ENCODE data around the gene MAP4K4.

The MAP4K4 gene

DNA sequence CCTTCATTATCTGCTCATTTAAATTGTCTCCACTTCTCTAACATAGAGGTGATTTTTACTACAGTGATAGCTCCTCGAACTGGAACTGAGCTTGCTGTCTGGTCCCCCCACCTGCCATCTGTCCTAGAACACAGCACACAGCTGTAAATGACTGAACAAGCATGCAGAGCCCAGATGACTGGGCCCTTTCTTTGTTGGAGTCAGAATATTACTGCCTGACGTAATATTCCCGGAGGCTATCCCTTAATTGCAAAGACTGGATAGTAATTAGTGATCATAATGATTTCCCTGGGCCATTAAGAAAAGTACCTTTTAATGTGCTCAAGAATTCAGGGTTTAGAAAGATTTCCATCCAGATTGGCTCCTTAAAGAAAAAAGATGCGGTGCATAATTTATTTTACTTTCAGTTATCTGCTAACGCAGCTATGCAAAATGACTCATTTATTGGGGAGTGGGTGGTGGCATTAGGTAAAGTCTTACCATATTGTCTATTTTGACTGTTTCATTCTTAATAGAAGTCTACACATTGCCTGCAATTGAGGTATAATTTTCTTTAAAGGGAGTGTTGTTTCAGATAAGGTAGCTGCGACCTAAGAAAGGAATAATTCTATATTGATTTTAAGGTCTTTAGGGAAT, 84.4 kb downstream of the MAP4K4 start:
- FAIRE-seq = no peak
- DNase-seq (ENCODE audit: insufficient read length, low spot score) = no peak

DNA sequence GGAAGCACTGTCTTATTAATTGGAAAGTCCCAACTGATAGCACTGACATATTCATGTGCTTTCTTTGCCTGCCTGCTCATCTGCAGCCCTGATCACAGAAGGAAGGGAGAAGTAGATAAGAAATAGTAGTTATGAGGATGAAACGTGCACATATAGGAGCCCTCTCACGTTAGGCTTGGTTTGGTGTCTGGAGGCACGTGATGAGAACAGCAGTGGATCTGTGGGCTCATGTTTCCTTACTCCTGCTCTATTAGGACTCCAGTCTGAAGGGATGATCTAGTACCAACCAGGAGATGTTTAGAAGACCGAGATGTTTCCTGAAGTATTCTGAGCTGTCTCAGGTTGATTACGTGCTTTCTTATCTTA, 84.9 kb downstream of the MAP4K4 start:
- FAIRE-seq (no peak), DNase-seq (ENCODE audit: insufficient read length, low spot score) (no peak)

GRCh38 chr2:101787097-101787496, 89.6 kb downstream of the MAP4K4 start:
- no peak for FAIRE-seq
- no peak for DNase-seq (ENCODE audit: insufficient read length, low spot score)

- FAIRE-seq (no peak), DNase-seq (ENCODE audit: insufficient read length, low spot score) (no peak)
Measured at GRCh38 chr2:101788565-101788964, 91.1 kb downstream of the MAP4K4 start.

DNA sequence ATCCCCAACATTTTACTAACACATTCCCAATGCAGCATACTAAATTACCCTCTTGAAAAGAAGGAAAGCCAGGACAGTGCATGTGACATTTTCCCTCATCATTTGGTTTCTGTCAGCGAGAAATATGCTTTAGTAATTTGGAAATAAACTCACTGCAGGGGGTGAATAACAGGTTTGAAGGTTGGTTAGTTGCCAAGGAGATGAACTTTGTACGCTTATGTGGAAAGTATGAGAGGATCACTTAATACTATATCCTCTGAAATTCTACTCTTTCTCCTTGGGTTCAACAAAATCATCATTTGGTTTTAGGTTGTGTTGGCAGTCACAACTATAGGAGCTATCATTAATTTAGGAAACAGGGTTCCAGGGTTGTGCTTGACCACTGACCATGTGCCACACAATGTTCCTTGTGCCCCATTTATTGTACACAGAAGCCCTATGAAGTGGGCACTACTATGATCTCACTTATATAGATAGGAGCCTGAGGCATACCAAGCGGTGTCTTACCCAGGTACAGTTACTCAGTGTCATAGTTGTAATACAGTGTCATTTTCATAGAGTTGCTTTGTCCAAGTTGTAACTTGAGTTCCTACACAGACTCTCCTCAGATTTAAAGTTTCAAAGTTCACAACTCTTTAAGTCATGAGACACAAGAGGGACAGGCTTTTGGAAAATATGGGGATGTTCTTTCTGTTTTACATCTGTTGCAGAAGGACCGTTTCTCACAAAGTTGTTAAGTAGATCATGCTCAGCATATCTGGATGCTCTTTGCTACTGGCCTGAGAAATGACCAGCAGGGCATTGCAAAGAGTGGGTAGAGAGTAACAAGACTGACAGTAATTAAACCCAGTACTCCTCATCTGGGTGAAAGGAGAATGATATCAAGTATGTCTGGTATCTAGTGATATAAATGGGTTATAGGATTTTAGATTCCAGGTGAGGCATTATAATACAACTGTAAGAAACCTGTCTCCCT, 91.8 kb downstream of the MAP4K4 start:
- DNase-seq (ENCODE audit: insufficient read length, low spot score) = no peak
- no peak for FAIRE-seq

GRCh38 chr2:101790416-101790815, 92.9 kb downstream of the MAP4K4 start:
- DNase-seq (ENCODE audit: insufficient read length, low spot score) = no peak
- no peak for FAIRE-seq

GRCh38 chr2:101790857-101791256, 93.3 kb downstream of the MAP4K4 start:
- FAIRE-seq (no peak), DNase-seq (ENCODE audit: insufficient read length, low spot score) (no peak)

GRCh38 chr2:101792208-101792607, 94.7 kb downstream of the MAP4K4 start:
- no peak for FAIRE-seq
- DNase-seq (ENCODE audit: insufficient read length, low spot score) = no peak

DNA sequence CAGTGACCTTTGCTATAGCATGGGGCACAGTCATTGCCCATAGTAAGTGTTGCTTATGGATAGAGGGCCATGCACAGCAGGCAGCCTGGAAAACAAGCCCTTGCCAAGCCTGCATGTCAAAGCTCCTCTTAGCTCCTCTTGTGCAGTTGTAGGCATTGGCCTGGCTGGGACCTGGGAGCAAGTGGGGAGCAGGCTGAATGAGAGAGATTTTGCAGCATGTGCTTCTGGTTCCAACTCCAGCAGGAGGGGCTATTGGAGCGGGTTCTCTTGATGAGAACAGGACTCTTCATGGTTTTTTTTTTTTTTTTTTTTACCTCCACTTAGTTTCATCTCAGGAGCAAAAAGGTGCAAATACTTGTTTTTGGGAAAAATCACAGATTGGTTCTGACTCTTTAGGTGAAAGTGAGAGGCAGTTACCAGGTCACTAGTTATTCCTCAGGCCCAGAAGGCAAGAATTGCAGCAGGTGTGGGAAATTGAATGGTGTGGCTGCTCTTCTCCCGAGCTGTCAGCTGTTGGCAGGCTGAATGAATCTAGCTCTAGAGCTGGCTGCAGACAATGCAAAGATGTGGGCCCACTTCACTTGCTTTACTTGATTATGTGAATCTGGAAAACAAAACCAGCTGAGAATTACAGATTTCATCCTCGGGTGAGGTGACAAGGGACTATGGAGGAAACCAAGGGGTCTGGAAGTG, 95.9 kb downstream of the MAP4K4 start:
- FAIRE-seq = no peak
- DNase-seq (ENCODE audit: insufficient read length, low spot score) = no peak

- no peak for FAIRE-seq
- DNase-seq (ENCODE audit: insufficient read length, low spot score) = no peak
Measured at GRCh38 chr2:101794141-101794540, 96.6 kb downstream of the MAP4K4 start.

- DNase-seq (ENCODE audit: insufficient read length, low spot score) (no peak), FAIRE-seq (no peak)
Measured at GRCh38 chr2:101795033-101795432, 97.5 kb downstream of the MAP4K4 start.

DNA sequence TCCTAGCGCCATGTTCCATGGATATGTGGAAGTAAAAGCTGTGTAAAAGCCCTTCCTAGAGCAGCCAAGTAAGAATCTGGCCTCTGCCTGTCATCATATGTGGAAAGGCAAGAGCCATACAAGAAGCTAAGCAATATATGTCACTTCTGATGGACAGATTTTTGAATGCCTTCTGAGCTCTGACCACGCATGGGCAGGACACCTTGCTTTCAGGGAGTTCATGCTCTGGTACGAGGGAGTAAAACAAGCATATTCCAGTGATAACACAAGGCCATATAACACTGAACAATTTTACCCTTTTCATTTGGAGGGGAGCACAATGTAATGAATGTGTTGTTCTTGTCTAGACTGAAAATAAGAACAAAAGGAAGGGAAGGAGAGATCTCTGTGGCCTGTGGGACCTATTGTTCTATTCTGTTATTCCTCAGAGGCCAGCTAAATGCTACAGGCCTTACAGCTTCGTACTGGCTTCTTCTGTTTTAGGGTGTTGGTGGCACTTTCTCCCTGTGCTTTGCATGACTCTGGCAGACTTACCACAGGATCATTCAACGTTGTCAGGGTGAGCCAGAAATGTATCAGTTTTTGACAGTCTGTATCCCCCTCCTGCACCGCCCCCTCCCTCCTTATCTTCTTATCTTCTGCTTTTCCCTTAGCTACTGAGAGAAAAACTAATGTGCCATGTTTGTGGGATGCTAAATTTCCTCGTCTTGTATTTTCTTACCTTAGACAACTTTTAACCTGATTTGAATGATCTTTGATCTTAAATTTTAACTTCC, 99.5 kb downstream of the MAP4K4 start:
- DNase-seq (ENCODE audit: insufficient read length, low spot score) (no peak), FAIRE-seq (no peak)

GRCh38 chr2:101801496-101801895, 104.0 kb downstream of the MAP4K4 start:
- DNase-seq (ENCODE audit: insufficient read length, low spot score) (no peak), FAIRE-seq (no peak)

- FAIRE-seq = no peak
- no peak for DNase-seq (ENCODE audit: insufficient read length, low spot score)
Measured at GRCh38 chr2:101802329-101802728, 104.8 kb downstream of the MAP4K4 start.

DNA sequence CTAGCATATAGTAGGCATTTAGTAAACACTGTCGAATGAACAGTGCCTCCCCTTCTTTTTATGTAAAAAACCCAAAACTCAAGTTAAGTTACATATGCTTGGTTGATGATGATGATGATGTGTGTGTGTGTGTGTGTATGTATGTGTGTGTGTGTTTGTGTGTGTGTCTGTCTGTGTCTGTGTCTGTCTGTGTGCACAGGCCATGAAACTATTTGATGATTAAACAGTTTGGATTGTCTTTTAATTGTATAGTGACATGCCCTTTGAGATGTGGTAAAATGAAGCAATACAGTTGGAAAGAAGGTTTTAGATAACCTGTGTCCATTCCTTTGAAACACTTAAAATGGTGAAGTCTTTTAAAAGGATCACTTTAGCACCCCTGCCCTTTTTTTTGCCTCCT, 105.6 kb downstream of the MAP4K4 start:
- no peak for FAIRE-seq
- no peak for DNase-seq (ENCODE audit: insufficient read length, low spot score)

DNA sequence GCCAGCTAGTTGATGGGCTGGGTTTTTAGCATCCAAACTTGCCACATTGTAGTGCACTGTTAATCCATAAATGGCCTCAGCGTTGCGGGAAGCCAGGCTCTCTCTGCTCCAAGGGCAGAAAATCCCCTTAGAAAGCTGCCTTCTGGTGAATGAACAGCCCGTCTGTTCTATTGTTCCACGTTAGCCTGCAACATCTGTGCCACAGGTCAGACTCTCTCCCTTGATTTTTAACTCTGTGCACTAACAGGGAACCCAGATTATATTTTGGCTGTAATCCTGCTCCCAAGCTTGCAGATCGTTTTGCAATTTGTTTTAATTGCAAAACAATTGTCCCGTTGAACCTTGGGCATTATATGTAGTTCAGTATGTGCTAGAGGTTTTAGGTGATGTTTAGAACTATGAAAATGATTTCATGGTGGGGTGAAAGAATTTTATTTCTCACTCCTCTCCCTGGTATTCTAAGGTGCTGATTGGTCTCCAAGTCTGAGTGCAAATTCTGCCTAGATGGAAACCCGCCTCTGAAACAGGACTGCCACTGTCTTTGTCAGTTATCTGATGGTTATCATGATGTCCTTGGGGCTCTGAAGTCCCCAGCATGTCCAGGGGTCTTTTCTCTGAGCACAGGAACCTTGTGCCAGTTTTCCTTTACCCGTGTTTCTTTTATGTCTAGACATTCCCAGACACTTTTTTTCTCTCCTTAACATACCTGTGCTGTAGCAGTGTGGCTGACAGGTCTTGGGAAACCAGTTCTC, 106.6 kb downstream of the MAP4K4 start:
- DNase-seq (ENCODE audit: insufficient read length, low spot score) = no peak
- FAIRE-seq = no peak

GRCh38 chr2:101805152-101806088, 107.9 kb downstream of the MAP4K4 start:
- DNase-seq (ENCODE audit: insufficient read length, low spot score) (no peak), FAIRE-seq (no peak)

GRCh38 chr2:101806123-101806522, 108.6 kb downstream of the MAP4K4 start:
- no peak for FAIRE-seq
- no peak for DNase-seq (ENCODE audit: insufficient read length, low spot score)

GRCh38 chr2:101806701-101807100, 109.2 kb downstream of the MAP4K4 start:
- DNase-seq (ENCODE audit: insufficient read length, low spot score) (no peak), FAIRE-seq (no peak)

All from GM19239 (cell line).